GM19328 (cell line): ENCODE data around the gene PYM1.
"Not testable (repeated sequence)": the region's sequence is repeated elsewhere in the genome, so short reads cannot be mapped to it uniquely, and the experiment has no call there.

Source experiments
- ATAC-seq: cut with Tn5 transposase; IDR thresholded peaks from one replicate; pipeline ENCODE4 v1.9.1; 2021; ENCODE audit warnings: mild to moderate bottlenecking, moderate library complexity; ENCODE audit not compliant: unreplicated experiment

PYM1 gene

DNA sequence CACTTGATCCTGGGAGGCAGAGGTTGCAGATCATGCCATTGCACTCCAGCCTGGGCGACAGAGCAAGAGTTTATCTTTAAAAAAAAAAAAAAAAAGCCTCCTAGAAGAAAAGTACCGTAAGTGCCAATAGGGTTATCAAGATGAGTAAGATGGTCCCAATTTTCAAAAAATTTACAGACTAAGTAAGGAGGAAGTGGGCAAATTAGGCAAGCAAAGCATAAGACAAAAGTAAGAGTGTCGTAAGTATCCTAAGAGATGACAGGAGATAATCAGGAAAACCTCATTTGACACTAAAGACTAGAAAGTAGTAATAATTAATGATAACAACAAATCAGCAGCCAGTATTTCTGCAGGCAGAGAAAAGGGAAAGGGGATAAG, 12.2 kb downstream of the PYM1 start:
- ATAC-seq = no peak

- ATAC-seq = no peak
Measured at GRCh38 chr12:55912908-55913307, 14.8 kb downstream of the PYM1 start.

DNA sequence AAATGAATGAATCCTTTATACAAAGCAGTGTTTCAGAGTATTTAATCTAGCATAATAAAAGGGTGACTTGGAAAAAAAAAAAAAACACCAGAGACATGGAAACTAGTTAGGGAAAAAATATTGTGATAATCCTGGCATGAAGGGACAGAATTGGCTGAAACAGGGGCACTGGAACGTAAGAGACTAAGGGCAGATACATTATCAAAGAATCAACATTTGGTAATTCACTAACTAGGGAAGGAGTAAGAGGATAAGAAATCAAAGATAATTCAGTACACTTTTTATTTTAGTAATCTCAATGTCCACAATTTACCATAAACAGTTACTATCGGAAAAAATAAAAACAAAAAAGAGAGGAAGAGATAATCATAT, 18.2 kb downstream of the PYM1 start:
- ATAC-seq = no peak

DNA sequence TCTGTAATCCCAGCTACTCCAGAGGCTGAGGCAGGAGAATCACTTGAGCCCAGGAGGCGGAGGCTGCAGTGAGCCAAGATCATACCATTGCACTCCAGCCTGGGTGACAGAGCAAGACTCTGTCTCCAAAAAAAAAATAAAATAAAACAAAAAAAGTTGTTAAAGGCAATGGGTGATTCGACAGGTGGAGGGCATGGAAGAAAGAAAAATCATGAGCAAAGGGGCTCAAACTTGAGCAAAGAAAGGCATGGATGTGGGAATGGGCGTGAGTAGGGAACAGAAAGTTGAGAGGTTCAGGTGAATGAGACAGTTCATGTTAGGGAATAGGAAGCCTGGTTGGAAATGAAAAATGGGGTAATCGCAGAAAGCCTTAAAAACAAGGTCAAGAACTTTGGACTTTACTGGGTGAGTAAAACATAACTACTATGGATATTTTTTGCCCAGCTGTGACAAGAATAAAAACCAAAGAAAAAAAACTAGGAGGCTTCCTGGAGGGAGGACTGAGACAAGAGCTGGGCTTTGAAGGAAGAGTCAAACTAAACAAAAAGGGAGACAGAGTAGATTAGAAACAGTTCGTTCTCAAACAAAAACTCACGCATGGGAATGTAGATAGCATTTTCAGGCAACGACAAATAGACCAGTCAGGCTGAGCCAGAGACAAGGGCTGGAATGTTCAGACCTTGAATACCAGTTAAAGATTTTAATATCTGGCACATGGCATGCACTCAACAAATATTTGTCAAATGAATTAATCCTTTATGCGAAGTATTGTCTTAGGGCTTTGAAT, 18.8 kb downstream of the PYM1 start:
- no peak for ATAC-seq

DNA sequence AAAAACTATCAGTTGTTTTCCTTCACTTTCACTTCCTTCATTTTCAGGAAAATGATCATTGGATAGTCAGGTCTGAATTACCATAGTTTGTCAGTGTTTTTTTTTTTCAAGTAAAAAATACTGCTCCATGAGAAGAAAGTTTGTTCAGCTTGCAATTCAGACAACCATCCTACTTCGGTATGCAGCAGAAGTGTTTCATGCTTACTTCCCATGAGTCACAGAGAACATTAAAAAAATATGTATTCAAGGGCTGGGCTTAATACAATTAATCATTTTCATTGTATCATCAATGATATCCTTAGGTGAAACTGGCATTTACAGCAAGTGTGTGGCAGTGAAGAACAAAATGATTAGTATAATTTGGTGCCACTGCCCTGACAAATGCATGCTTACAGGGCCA, 21.6 kb downstream of the PYM1 start:
- ATAC-seq = no peak

DNA sequence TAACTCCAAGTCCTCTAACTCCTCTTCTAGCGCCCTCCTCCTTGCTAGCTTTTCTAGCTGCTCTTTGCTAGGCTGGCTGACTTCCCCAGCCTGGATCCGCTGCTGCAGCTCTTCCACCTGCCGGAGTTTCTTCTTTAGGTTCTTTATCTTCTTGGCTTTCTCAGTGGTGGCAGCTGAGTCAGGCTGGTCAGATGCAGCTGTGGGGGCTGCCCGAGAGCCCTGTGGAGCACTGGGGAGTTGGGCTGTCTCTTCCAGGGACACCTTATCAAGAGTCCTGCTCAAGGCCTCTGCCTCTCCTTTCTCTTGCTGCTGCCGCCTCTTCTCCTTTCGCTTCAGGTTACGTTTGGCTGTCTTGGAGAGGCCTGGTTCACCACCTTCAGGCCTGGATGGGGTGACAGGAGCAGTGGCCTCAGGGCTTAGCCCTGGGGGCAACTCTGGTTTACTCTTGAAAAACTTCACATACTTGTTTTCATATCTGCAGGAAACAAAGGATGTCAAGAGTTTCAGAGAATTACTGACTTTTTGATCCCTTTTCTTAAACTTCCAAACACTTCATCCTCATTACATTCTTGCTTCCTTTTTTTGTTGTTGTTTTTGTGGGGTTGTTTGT, 25.7 kb downstream of the PYM1 start:
- no peak for ATAC-seq

DNA sequence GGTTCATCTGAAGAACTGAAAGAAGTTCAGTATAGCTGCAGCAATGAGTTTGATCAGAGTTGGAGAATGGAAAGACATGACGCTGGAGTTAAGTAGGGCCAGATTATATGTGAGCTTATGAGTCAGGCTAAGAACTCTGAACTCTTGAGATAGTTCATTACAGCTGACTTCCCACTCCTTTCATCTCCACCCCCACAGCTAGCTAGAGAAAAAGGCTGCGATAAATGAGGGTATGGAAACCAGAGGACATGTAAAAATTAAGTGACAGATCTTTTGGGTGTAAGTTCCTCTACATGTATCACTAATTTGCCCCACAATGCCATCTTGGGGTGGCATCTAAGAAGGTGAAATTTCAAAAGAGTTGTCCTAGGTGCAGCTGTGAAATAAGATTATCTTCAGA, 28.6 kb downstream of the PYM1 start:
- no peak for ATAC-seq

DNA sequence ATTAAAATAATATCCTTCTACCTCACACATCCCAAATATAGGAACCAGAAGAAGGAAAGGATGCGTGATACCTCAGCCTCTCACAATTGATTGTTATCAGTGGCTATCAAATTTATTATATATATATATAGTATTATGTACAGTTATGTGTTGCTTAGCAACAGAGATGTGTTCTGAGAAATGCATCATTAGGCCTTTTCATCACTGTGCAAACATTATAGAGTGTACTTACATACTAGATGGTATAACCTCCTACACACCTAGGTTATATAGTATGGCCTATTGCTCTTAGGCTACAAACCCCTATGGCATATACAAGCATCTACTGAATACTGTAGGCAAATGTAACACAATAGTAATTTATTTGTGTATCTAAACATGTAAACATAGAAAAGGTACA, 34.0 kb downstream of the PYM1 start:
- ATAC-seq = no peak

- no peak for ATAC-seq
Measured at GRCh38 chr12:55891310-55891709, 36.4 kb downstream of the PYM1 start.

DNA sequence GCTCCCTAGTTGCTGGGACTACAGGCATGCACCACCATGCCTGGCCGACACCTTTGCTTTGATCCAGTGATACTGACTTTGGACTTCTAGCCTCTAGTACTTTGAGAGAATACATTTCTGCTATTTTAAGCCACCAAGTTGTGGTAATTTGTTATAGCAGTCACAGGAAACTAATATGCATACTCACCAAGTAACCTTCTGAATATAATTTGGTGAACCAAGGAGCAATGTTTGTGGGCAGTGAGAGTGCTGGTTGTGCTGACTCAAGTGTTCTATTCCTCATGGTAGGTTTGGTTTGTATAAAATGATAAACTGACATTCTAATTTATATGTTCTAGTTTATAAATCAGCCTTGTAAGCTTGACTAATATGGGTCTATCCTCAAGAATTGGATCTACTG, 42.6 kb downstream of the PYM1 start:
- ATAC-seq = no peak

DNA sequence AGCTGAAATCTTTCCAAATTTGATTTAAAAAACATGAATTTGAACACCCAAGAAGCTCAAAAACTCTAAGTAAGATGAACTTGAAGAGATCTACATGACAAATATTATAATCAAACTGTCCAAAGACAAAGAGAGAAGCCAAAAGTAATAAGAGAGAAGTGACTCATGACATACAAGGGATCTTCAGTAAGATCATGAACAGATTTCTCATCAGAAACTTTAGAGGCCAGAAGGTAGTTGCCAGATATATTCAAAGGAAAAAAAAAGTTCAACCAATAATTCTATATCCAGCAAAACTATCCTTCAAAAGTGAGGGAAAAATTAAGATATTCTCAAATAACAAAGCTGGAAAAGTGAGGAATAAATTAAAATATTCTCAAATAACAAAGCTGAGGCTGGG, 49.9 kb downstream of the PYM1 start:
- ATAC-seq = no peak

DNA sequence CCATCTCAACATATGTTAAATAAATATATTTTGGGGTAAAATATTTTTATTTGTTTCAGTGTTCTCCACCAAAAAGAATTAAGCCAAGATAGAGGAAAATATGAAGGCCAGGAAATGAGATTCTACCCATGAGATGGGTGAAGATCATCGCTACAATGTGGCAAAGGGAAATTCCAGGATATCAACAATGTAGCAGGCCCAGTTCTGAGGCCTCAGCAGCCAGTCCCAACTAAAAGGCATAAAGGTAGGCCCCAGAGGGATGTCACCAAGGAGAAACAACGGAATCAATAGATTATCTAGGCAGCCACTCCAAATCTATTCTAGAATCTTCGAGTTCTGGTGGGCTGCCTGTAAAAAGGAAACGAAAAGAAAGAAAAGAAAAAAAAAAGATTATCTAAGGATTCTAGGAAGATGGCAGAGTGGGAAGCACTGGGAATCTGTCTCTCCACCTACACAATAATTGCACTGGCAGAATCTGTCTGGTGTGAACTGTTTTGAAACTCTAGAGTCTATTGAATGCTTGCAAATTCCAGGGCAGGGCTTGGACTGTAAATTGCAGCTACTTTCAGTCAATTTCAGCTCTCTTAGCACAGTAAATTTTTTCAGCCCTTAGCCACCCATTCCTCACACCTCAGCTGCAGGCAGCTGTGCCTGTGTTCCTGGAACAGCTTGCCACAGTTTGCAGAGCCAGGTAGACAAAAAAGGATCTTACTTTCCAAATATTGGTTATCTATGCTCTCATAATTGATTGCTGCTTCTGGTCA, 51.8 kb downstream of the PYM1 start:
- no peak for ATAC-seq

DNA sequence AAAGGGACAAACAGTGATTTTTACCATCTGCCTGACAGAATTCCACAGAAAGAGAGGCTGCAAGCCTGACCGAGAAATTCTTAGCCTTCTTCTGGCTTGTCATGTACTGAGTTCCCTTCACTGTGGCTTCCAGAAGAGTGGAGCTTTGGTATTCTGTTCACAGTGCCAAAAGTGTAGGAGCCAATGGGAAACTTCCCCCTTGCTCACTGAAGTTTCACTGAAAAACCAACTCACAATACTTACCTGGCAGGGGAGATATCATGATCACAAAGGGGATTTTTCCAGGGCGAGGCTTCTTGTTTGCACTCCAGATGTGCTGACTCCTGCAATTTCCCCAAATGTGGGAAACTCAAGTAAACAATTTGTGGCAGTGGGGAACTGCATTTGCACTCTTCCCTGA, 53.3 kb downstream of the PYM1 start:
- ATAC-seq = no peak

DNA sequence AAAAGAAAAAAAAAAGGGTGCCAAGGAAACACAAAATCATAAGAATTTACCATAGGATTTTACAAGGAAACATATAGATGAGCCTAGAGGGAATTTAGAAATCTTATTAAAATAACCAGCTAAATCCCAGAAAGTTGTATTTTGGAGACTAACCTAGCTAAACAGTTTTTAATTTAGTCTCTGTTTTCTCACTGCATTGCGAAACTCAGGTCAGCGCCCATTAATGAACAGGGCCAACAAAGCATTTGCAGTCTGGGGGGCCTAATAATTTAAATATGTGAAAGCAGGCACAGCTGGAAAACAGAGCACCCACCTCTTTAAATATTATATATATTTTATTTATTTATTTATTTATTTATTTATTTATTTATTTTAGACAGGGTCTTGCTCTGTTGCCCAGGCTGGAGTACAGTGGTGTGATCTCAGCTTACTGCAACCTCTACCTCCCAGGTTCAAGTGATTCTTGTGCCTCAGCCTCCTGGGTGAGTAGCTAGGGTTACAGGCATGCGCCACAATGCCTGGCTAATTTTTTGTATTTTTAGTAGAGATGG, 61.2 kb downstream of the PYM1 start:
- not testable (repeated sequence) for ATAC-seq

DNA sequence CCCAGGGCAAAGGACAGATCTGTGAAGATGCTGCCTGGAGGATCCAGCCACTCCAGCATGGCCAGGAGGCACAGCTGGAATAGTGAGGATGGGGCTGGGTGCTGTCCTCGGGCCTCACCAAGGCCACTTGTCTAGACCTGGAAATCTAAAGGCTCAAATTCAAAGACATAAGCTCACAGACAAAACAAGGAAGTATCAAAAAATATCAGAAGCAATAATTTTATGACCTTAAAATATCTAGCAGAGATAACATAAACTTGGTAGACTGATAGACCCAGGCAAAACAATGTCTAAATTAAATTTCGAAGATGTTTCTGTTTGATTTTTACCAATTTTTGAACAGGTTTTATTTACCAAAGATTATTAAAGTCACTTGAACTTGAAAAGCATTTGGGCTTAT, 62.4 kb downstream of the PYM1 start:
- no peak for ATAC-seq

- ATAC-seq = not testable (repeated sequence)
Measured at GRCh38 chr12:55862931-55863330, 64.8 kb downstream of the PYM1 start.

DNA sequence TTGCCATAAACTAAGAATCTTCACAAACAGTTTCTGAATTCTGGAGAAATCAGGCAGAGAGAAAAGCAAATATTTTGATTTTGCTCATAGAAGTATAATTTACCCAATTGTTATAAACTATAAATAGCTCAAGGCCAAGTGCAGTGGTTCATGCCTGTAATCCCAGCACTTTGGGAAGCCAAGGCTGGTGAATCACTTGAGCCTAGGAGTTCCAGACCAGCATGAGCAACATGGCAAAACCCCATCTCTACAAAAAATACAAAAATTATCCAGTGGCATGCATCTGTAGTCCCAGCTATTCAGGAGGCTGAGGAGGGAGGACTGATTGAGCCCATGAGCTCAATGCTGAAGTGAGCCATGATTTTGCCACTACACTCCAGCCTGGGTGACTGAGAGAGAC, 65.4 kb downstream of the PYM1 start:
- no peak for ATAC-seq

GRCh38 chr12:55861871-55862270, 65.8 kb downstream of the PYM1 start:
- no peak for ATAC-seq

DNA sequence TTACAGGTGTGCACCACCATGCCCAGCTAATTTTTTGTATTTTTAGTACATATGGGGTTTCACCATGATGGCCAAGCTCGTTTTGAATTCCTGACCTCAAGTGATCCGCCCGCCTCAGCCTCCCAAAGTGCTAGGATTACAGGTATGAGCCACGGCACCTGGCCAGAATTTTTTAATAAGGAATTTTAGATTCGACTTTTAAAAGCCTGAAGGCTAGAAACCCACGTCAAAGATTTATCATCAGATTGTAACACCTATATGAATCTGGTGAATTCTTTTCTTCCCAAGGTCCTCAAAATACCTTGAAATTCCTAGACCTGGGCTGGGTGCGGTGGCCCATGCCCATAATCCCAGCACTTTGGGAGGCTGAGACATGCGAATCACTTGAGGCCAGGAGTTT, 66.3 kb downstream of the PYM1 start:
- no peak for ATAC-seq

DNA sequence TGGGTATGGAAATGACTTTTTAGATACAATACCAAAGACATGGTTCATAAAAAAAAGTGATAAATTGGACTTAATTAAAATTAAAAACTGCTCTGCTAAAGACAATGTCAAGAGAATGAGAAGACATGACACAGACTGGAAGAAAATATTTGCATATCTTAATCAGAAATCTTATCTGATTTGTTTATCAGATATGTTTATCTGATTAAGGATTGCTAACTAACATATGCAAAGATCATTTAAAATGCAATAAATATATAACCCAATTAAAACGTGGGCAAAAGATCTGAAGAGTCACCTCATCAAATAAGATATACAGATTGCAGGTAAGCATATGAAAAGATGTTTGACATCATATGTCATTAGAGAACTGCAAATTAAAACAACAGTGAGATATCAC, 75.0 kb downstream of the PYM1 start:
- ATAC-seq = no peak
